BLaER1 treated with 17β-estradiol and CSF1 and Interleukin-3, amounts not matched to agents 10 nM and 100 nM (cell line): Measurements from ENCODE around the gene CCDC63.

Source experiments
- H3K27ac ChIP-seq, 11 experiments: shearing (Covaris generic); formaldehyde crosslinking; 2 replicates each; pipeline ENCODE4 v1.8.1; 2022
- H3K27me3 ChIP-seq, 11 experiments: shearing (Covaris generic); formaldehyde crosslinking; 2 replicates each; pipeline ENCODE4 v1.8.1; 2022
- H3K36me3 ChIP-seq, 11 experiments: shearing (Covaris generic); formaldehyde crosslinking; 2 replicates each; pipeline ENCODE4 v1.8.1; 2022
- H3K4me1 ChIP-seq, 10 experiments: shearing (Covaris generic); formaldehyde crosslinking; 2 replicates each; pipeline ENCODE4 v1.8.1; 2022
- H3K4me2 ChIP-seq, 11 experiments: shearing (Covaris generic); formaldehyde crosslinking; 2 replicates each; pipeline ENCODE4 v1.8.1; 2022
- H3K4me3 ChIP-seq, 10 experiments: shearing (Covaris generic); formaldehyde crosslinking; 2 replicates each; pipeline ENCODE4 v1.8.1; 2022
- H3K9ac ChIP-seq, 11 experiments: shearing (Covaris generic); formaldehyde crosslinking; 2 replicates each; pipeline ENCODE4 v1.8.1; 2022
- H3K9me3 ChIP-seq, 11 experiments: shearing (Covaris generic); formaldehyde crosslinking; replicated peaks in 1 of 11; 2 replicates each; pipeline ENCODE4 v1.8.1; 2022
- H4K20me1 ChIP-seq, 11 experiments: shearing (Covaris generic); formaldehyde crosslinking; 2 replicates each; pipeline ENCODE4 v1.8.1; 2022
- Cebpa-rat ChIP-seq, 11 experiments: shearing (Covaris generic); IDR thresholded peaks; 2 replicates each; pipeline ENCODE4 v1.8.1; 2022

Gene CCDC63

DNA sequence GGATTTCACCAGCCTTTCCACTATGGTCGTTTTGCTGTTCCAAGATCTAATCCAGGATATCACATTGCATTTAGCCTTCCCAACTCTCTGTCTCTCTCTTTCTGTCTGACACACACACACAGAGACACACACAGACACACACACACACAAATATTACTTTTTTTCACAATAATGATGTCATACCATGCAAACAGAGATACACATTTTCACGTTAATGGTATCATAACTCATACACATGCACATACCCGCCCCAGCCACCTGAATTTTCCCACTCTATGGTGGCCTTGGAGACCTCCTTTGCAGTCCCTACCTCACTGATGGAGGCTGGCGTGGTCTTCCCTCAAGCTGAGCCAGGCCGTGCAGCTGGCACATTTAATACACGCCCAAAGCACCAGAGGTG is 80.8 kb downstream of the CCDC63 start:
- no peak for TF ChIP-seq Cebpa-rat (IDR thresholded peaks at IDR 0.05)
- no peak overlapping the region for H3K4me2 ChIP-seq
- H3K36me3 ChIP-seq, result no peaks in the 10 kb centered on the region
- H3K4me3 ChIP-seq, result no peak overlapping the region
- H3K9me3 ChIP-seq, result no peaks in the 10 kb centered on the region
- no peaks in the 10 kb centered on the region for H3K4me1 ChIP-seq
- H3K27ac ChIP-seq, result no peak overlapping the region
- H4K20me1 ChIP-seq, result no peaks in the 10 kb centered on the region
- no peaks in the 10 kb centered on the region for H3K27me3 ChIP-seq
- no peak overlapping the region for H3K9ac ChIP-seq

DNA sequence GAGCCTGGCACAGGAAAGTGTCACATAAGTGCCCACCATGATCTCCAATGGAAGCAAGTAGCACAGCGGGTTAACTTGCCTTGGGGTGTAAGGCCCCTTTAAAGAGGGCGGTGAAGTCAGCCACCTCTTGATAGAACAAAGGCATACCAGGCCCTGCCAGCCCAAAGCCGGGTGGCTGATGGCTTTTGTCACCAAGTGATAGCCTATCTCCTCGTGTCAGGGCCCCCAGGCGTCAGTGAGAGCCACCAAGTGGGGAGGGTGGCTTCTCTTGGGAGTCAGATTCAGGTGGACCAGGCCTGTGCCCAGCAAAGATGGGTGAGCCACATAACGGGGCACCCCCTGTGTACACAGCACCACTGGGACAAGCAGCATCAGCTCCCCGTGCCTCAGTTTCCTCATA is 81.9 kb downstream of the CCDC63 start:
- Histone ChIP-seq H3K4me2 (no peak overlapping the region), H4K20me1 (no peaks in the 10 kb centered on the region), H3K9ac (no peak overlapping the region), H3K27ac (no peak overlapping the region), H3K36me3 (no peaks in the 10 kb centered on the region), H3K27me3 (no peaks in the 10 kb centered on the region), H3K4me3 (no peak overlapping the region), H3K9me3 (no peaks in the 10 kb centered on the region), H3K4me1 (no peaks in the 10 kb centered on the region)
- no peak for TF ChIP-seq Cebpa-rat (IDR thresholded peaks at IDR 0.05)

DNA sequence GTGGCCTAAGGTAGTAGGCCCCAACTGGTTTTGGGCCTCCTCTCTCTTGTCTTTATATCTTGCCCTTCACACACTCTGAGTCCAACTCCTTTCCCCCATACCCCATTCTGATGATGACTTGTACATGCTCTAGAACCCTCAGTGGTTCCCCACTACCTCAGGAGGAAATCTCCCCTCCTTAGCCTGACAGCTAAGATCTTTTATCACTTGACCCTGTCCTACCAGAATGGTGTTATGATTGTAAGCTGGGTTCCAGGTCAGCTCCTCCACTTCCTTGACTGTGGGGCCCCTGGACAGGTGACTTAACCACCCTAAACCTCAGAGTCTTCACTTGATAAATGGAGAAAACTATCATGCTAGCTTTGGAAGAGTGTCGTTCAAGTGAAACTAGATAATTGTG is 83.0 kb downstream of the CCDC63 start:
- H3K27me3 ChIP-seq, result no peaks in the 10 kb centered on the region
- H3K4me3 ChIP-seq, result no peak overlapping the region
- no peak overlapping the region for H3K4me2 ChIP-seq
- no peak overlapping the region for H3K9ac ChIP-seq
- no peak overlapping the region for H3K27ac ChIP-seq
- H3K4me1 ChIP-seq, result 0 out of 20 replicates have a peak, but pooled peaks cover 0 to 5% (median 0%) of the 10 kb centered on the region in 10 experiments
- H4K20me1 ChIP-seq, result no peaks in the 10 kb centered on the region
- no peak for TF ChIP-seq Cebpa-rat (IDR thresholded peaks at IDR 0.05)
- no peaks in the 10 kb centered on the region; a peak in 1 of 22 replicates for H3K9me3 ChIP-seq
- no peaks in the 10 kb centered on the region for H3K36me3 ChIP-seq

DNA sequence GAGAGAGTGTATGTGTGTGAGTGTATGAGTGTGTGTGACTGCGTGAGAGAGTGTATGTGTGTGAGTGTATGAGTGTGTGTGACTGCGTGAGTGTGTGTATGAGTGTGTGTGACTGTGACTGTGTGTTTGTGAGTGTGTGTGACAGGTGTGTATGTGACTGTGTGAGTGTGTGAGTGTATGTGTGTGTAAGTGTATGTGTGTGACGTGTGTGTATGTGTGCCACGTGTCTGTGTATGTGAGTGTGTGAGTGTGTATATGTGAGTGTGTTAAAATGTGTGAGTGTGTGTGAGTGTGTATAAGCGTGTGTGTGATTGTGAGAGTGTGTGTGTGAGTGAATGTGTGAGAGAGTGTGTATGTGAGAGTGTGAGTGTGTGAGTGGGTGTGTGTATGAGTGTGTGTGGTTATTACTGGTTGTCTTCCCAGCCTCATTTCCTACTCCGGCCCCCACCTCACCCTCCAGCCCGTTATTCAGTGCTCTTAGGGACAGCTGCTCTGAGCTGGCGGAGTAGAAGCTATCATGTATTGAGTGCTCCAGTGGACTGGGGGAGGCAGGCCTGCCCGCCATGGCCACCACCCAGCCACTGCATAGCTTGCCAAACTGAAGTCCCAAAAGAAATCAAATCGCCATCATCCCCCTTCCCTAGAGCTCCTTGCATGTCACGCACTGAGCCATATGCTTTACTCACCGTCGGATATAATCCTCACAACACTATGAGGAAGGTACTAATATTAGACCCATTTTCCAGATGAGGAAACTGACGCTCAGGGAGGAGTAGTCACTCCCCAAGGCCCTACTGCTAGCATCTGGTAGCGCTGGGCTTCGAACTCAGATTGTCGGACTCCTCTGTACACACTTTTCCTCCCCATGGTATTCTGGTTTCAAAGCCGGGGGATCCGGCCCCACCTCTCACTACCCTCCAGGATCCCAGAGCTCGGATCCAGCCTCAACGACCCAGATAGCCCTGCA is 83.8 kb downstream of the CCDC63 start:
- Histone ChIP-seq H3K27ac (no peak overlapping the region), H3K9me3 (no peaks in the 10 kb centered on the region; a peak in 1 of 22 replicates), H3K36me3 (no peaks in the 10 kb centered on the region), H3K27me3 (no peaks in the 10 kb centered on the region), H3K4me2 (no peak overlapping the region), H3K4me1 (0 out of 20 replicates have a peak, but pooled peaks cover 0 to 5% (median 0%) of the 10 kb centered on the region in 10 experiments), H3K9ac (no peak overlapping the region), H3K4me3 (no peak overlapping the region), H4K20me1 (no peaks in the 10 kb centered on the region)
- TF ChIP-seq Cebpa-rat (IDR thresholded peaks at IDR 0.05), result no peak

DNA sequence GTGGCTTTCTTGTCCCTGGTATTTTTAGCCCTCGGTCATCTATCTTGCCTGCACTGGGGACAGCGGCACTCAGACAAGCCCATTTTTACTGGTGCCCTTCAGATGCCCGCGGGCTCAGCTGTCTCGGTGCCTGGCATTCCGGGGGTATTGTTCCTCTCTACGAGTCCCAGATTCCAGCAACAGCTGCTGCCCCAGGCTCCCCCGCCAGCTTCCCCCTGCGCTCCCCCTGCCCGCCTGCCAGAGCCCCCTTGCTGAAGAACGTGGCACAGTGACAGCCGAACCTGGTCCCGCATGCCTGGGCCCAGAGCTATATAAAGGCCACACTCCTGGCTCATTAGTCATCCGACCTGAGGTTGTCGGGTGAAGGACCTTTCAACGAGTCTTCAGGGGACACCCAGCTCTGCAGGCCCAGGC is 84.5 kb downstream of the CCDC63 start:
- TF ChIP-seq Cebpa-rat (IDR thresholded peaks at IDR 0.05), result no peak

DNA sequence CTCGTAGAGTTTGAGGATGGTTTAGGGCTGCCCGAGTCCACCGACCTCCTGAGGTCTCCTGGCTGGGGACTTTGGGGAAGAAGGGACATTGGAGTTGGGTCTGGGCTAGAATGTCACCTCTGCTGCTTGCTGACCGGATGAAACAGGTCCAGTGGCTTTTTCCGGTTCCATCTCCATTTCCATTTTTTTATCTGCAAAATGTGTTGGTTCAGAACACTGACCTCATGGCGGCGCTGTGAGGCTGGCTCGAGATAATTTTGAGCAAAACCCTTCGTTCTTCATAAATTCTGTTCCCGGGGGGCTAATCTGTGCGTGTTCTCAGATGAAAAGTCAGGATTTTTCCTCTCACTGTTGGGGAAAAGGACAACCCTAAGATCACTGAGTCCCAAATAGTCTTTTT is 85.3 kb downstream of the CCDC63 start:
- Histone ChIP-seq H3K27me3 (no peaks in the 10 kb centered on the region), H3K4me2 (no peak overlapping the region), H4K20me1 (no peaks in the 10 kb centered on the region), H3K4me1 (peaks cover 0 to 5% (median 0%) of the 10 kb centered on the region in 10 experiments; a peak in 1 of 20 replicates), H3K36me3 (no peaks in the 10 kb centered on the region), H3K27ac (no peak overlapping the region), H3K9me3 (no peaks in the 10 kb centered on the region; a peak in 1 of 22 replicates), H3K4me3 (no peak overlapping the region), H3K9ac (no peak overlapping the region)
- TF ChIP-seq Cebpa-rat (IDR thresholded peaks at IDR 0.05), result no peak

More for the DNA sequence above, 84.5 kb downstream of the CCDC63 start:
- H3K4me1 ChIP-seq, result peaks cover 0 to 5% (median 0%) of the 10 kb centered on the region in 10 experiments; a peak in 1 of 20 replicates
- no peaks in the 10 kb centered on the region for H4K20me1 ChIP-seq
- no peaks in the 10 kb centered on the region for H3K27me3 ChIP-seq
- H3K9ac ChIP-seq, result no peak overlapping the region
- no peak overlapping the region for H3K4me3 ChIP-seq
- no peaks in the 10 kb centered on the region for H3K36me3 ChIP-seq
- no peak overlapping the region for H3K4me2 ChIP-seq
- H3K27ac ChIP-seq, result no peak overlapping the region
- no peaks in the 10 kb centered on the region; a peak in 1 of 22 replicates for H3K9me3 ChIP-seq

DNA sequence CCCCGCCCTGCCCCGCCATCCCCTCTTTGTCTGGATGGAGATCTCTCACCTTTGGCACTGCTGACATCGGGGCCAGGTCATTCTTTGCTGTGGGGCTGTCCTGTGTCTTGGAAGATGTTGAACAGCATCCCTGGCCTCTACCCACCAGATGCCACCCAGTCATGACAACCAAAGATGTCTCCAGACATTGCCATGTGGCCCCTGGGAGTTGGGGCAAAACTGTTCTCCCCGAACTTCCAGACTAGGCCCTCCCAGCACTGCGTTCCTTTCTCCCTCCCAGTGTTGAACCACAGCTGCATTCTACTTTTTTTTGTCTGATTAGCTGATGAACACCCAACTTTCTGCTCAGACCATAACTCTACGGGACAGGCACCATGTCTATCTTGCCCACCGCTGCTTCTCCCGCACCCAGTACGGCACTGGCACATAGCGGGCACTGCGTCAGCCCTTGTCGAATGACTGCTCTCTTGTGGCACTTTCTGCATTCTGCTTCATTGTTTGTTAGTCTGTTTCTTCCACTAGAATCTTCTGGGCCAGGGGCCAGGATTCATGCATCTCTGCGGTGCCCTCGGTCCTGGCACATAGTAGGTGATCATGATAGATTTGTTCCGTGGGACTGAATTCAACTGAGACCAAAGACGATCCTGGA is 86.7 kb downstream of the CCDC63 start:
- H3K27me3 ChIP-seq, result no peaks in the 10 kb centered on the region
- no peak overlapping the region for H3K4me3 ChIP-seq
- no peak overlapping the region for H3K9ac ChIP-seq
- H3K4me1 ChIP-seq, result peaks cover 0 to 5% (median 0%) of the 10 kb centered on the region in 10 experiments; a peak in 1 of 20 replicates
- no peak for TF ChIP-seq Cebpa-rat (IDR thresholded peaks at IDR 0.05)
- H4K20me1 ChIP-seq, result no peaks in the 10 kb centered on the region
- no peak overlapping the region for H3K27ac ChIP-seq
- H3K9me3 ChIP-seq, result no peaks in the 10 kb centered on the region; a peak in 1 of 22 replicates
- H3K36me3 ChIP-seq, result no peaks in the 10 kb centered on the region
- H3K4me2 ChIP-seq, result no peak overlapping the region

DNA sequence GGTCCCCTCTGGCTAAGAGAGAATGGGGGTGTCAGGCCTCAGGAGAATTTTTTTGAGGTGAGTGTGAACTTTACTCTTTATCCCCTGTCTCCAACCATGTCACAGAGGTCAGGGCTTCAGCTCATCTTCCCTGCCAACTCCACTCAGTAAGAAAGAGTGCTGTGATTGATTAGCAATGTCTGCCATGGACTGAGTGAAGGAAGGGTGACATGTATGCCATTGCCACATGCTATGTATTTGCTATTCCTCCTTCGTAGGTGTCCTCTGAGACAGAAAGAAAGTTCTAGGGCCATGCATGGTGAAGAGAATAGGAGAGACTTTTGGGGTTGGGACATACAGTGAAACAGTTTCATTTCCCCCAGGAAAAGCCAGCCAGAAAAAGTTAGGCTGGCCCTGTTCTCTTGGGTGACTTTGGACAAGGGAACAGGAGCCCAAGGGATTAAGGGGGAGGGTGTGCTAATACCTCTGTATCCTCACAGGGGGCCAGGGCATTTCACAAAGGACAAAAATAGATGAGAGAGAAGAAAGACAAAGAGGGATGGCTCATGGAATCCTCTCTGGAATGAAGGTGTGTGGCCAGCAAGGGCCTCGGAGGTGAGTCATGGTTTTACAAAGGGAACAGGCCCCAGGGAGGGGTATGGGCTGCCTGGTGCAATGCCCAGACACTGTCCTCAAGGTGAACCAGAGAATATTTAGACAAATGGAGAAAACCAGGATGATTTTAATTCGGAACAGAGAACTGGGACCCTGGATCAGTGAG is 87.5 kb downstream of the CCDC63 start:
- H3K4me3 ChIP-seq, result no peak overlapping the region
- H3K27me3 ChIP-seq, result no peaks in the 10 kb centered on the region
- no peaks in the 10 kb centered on the region for H4K20me1 ChIP-seq
- no peak overlapping the region for H3K4me2 ChIP-seq
- peaks cover 0 to 5% (median 0%) of the 10 kb centered on the region in 10 experiments; a peak in 1 of 20 replicates for H3K4me1 ChIP-seq
- H3K36me3 ChIP-seq, result no peaks in the 10 kb centered on the region
- H3K9ac ChIP-seq, result no peak overlapping the region
- no peaks in the 10 kb centered on the region; a peak in 1 of 22 replicates for H3K9me3 ChIP-seq
- no peak for TF ChIP-seq Cebpa-rat (IDR thresholded peaks at IDR 0.05)
- H3K27ac ChIP-seq, result no peak overlapping the region

DNA sequence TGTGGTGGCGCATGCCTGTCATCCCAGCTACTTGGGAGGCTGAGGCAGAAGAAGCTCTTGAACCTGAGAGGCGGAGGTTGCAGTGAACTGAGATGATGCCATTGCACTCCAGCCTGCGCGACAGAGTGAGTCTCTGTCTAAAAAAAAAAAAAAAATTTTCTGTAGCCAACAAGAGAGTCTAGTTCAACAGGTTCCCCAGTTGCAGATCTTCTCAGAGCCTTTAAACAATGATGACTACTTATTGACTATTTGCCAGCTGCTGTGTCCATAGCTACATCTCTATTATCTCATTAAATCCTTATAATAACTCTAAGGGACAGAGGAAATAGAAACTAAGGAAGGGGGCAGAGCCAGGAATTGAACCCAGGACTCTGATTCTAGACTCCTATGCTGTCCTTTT is 88.8 kb downstream of the CCDC63 start:
- H3K4me1 ChIP-seq, result peaks cover 0 to 5% (median 0%) of the 10 kb centered on the region in 10 experiments; a peak in 1 of 20 replicates
- no peaks in the 10 kb centered on the region for H4K20me1 ChIP-seq
- H3K9ac ChIP-seq, result no peak overlapping the region
- H3K27me3 ChIP-seq, result no peaks in the 10 kb centered on the region
- no peaks in the 10 kb centered on the region; a peak in 1 of 22 replicates for H3K9me3 ChIP-seq
- no peak overlapping the region for H3K4me2 ChIP-seq
- TF ChIP-seq Cebpa-rat (IDR thresholded peaks at IDR 0.05), result no peak
- H3K36me3 ChIP-seq, result no peaks in the 10 kb centered on the region
- no peak overlapping the region for H3K4me3 ChIP-seq
- H3K27ac ChIP-seq, result no peak overlapping the region
